Keratinocyte (primary cell): ENCODE results near the gene GRM4. TPM values are rescaled to one million over a fixed set of nuclear protein-coding genes. Genes with fewer than 3 reads are reported as not detected.

Experiments used
- DNase-seq: peaks from one replicate; pipeline ENCODE4 v3.0.0-alpha.2; 2011; ENCODE audit warnings: low read depth, missing footprints, low spot score
- FAIRE-seq: peaks from 2 replicates; lab custom pipeline; 2011; peaks lifted over from hg19 to GRCh38; lab: Jason Lieb, UNC
- H2AFZ ChIP-seq: 2 replicates; pipeline ENCODE4 v1.6.0; 2012; ENCODE audit warnings: low read length, control low read depth, inconsistent platforms; ENCODE audit not compliant: control insufficient read depth
- H3K27ac ChIP-seq: 2 replicates; pipeline ENCODE4 v1.5.1; 2011; ENCODE audit warnings: low read length; ENCODE audit not compliant: control insufficient read depth, insufficient read depth
- H3K27me3 ChIP-seq: 3 replicates; pipeline ENCODE4 v1.6.0; 2011; ENCODE audit warnings: low read length; ENCODE audit not compliant: control insufficient read depth, insufficient read depth; ENCODE audit errors: extremely low read depth
- H3K36me3 ChIP-seq, 2 experiments: 2 replicates in 1 of 2; 3 replicates in 1 of 2; pipeline ENCODE4 v1.5.1; 2011; ENCODE audit warnings: low read length in 2 of 2, mild to moderate bottlenecking in 1 of 2; ENCODE audit not compliant: control insufficient read depth in 2 of 2, insufficient read depth in 2 of 2; ENCODE audit errors: extremely low read depth in 1 of 2
- H3K4me1 ChIP-seq: 3 replicates; pipeline ENCODE4 v1.5.1; 2011; ENCODE audit warnings: low read length; ENCODE audit not compliant: control insufficient read depth, insufficient read depth; ENCODE audit errors: extremely low read depth
- H3K4me2 ChIP-seq: 3 replicates; pipeline ENCODE4 v1.6.0; 2011; ENCODE audit warnings: low read depth, low read length; ENCODE audit not compliant: control insufficient read depth, insufficient read depth; ENCODE audit errors: extremely low read depth
- H3K4me3 ChIP-seq, 3 experiments: fragments of 200-600 bp in 1 of 3; sonication (generic) in 1 of 3; 2 replicates in 2 of 3; 3 replicates in 1 of 3; pipeline ENCODE4 v1.5.1; 2011 to 2016; ENCODE audit warnings: low read length in 3 of 3, mild to moderate bottlenecking in 3 of 3, control low read depth in 2 of 3, inconsistent platforms in 1 of 3, low read depth in 1 of 3, mixed read lengths in 1 of 3, mixed run types in 1 of 3, moderate library complexity in 1 of 3; ENCODE audit not compliant: control insufficient read depth in 2 of 3, insufficient read depth in 2 of 3; ENCODE audit errors: extremely low read depth in 1 of 3
- H3K79me2 ChIP-seq: 2 replicates; pipeline ENCODE4 v1.6.0; 2012; ENCODE audit warnings: low read length; ENCODE audit not compliant: control insufficient read depth, insufficient read depth
- H3K9ac ChIP-seq: 3 replicates; pipeline ENCODE4 v1.6.0; 2011; ENCODE audit warnings: low read length; ENCODE audit not compliant: control insufficient read depth, insufficient read depth; ENCODE audit errors: extremely low read depth
- H3K9me1 ChIP-seq: 3 replicates; pipeline ENCODE4 v1.6.0; 2011; ENCODE audit warnings: low read length; ENCODE audit not compliant: control insufficient read depth, insufficient read depth; ENCODE audit errors: extremely low read depth
- H3K9me3 ChIP-seq: 2 replicates; pipeline ENCODE4 v1.5.1; 2012; ENCODE audit warnings: low read depth, low read length; ENCODE audit not compliant: control insufficient read depth
- H4K20me1 ChIP-seq: 3 replicates; pipeline ENCODE4 v1.6.0; 2011; ENCODE audit warnings: low read length; ENCODE audit not compliant: control insufficient read depth, insufficient read depth; ENCODE audit errors: extremely low read depth
- EZH2 ChIP-seq: IDR thresholded peaks from one replicate; pipeline ENCODE4 v1.6.1; 2012; ENCODE audit warnings: inconsistent platforms, mild to moderate bottlenecking, low read length, moderate library complexity
- dilution Hi-C: fragments of 300-500 bp; cut with MboI; formaldehyde crosslinking; loops from one replicate; pipeline ENCODE4 v1.7.0; 2020; ENCODE audit warnings: low sequenced_read_pairs; ENCODE audit not compliant: extremely low pct_ligation_motif_present
- polyA plus RNA-seq, 5 experiments: library from polyadenylated mRNA; depleted of rRNA in 3 of 5; stranded (reverse) in 3 of 5; stranded (forward) in 1 of 5; unstranded in 1 of 5; fragments of >200 nt; gene quantifications; 1 replicate in 1 of 5; 2 replicates in 3 of 5; 3 replicates in 1 of 5; pipeline versions ENCODE4 v1.2.1 to v1.2.3, GENCODE V29; 2011 to 2012; ENCODE audit warnings: missing spikeins in 2 of 5, low read depth in 1 of 5, low replicate concordance in 1 of 5
- TF ChIP-seq, protein P1 (sequence below), 3 experiments: IDR thresholded peaks in 1 of 3; conservative IDR thresholded peaks in 1 of 3; optimal IDR thresholded peaks in 1 of 3; 2 replicates in 2 of 3; 3 replicates in 1 of 3; pipeline versions ENCODE3 to v1.5.1; 2011; ENCODE audit warnings: low read length in 3 of 3, mild to moderate bottlenecking in 3 of 3, moderate library complexity in 2 of 3, control low read depth in 1 of 3, inconsistent platforms in 1 of 3; ENCODE audit not compliant: insufficient read depth in 2 of 3; ENCODE audit errors: extremely low read depth in 1 of 3

The GRM4 gene
- polyA plus RNA-seq, 1 donor (not counting 4 experiments of a cell fraction or from before 2014, with no cell fraction given) = not detected

DNA sequence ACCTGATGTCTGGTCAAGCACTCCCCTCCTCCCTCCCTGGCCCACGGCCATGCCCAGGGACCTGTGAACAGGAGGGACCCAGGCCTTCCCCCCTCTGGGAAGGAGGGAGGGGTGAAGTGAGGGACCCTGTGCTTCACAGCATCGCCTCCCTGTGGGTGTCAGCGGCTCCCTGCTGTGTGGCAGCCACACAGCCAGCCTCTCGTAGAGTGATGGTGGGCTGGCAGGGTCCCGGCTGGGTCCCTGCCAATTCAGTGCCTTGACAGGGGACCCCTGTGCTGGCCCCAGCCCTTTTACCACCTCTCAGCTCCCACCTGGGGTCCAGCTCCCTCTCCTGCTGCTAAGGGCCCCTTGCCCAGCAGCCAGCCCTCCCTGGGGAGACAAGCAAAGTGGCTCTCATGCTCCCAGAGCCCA lies 31.3 kb upstream of the GRM4 start:
- Histone ChIP-seq H3K36me3 (no peaks in the 10 kb centered on the region), H3K79me2 (no peaks in the 10 kb centered on the region), H3K27ac (no peak overlapping the region), H3K4me2 (no peak overlapping the region), H3K4me1 (peaks cover 16% of the 10 kb centered on the region), H4K20me1 (no peaks in the 10 kb centered on the region), H3K4me3 (no peak overlapping the region), H2AFZ (no peak overlapping the region), H3K27me3 (no peaks in the 10 kb centered on the region), H3K9ac (no peak overlapping the region), H3K9me3 (no peaks in the 10 kb centered on the region), H3K9me1 (no peaks in the 10 kb centered on the region)
- dilution Hi-C loops = no loop called here
- DNase-seq (no peak), FAIRE-seq (no peak)
- TF ChIP-seq EZH2 = no peak
- TF ChIP-seq, protein P1, sequence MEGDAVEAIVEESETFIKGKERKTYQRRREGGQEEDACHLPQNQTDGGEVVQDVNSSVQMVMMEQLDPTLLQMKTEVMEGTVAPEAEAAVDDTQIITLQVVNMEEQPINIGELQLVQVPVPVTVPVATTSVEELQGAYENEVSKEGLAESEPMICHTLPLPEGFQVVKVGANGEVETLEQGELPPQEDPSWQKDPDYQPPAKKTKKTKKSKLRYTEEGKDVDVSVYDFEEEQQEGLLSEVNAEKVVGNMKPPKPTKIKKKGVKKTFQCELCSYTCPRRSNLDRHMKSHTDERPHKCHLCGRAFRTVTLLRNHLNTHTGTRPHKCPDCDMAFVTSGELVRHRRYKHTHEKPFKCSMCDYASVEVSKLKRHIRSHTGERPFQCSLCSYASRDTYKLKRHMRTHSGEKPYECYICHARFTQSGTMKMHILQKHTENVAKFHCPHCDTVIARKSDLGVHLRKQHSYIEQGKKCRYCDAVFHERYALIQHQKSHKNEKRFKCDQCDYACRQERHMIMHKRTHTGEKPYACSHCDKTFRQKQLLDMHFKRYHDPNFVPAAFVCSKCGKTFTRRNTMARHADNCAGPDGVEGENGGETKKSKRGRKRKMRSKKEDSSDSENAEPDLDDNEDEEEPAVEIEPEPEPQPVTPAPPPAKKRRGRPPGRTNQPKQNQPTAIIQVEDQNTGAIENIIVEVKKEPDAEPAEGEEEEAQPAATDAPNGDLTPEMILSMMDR (optimal IDR thresholded peaks at IDR 0.05 in 1 of 3, IDR thresholded peaks at IDR 0.05 in 1 of 3, conservative IDR thresholded peaks at IDR 0.05 in 1 of 3; ENCODE audit: extremely low read depth in 1 of 3, insufficient read depth in 2 of 3, low read length in 3 of 3) = no peak

DNA sequence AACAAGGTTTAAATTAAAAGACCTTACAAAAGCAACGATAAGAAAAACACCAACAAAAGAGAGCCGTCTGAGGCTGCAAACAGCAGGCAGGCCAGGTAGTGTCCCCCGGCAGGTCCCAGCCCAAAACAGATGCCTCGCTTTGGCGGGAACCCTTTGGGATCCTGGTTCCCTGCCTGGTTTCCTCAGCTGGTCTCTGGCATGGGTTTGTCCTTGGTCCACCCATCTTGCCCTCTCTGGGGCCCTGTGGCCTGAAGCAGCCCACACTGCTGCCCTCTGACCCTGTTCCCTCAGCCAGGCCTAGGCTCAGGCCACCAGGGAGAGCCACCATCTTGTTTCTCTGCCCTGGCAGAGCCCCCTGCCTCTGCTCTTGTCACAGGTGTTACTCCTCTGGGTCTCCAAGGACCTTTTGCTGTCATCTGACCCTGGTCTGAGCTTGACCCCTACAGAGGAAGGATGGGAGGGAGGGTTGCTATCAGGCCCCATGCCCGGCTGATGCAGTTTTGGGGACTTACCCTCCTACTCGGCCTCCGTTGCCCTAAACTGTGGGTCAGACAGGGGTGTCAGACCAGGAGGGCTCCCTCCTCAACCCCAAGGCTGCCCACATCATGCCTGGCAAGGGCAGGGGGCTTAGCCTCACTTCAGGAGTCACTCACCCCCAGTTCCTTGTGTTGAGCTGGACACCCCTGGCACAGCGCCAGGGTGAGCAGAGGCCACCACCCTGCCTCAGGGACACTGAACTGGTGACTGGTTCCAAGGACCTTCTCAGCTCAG lies 30.6 kb upstream of the GRM4 start:
- DNase-seq = no peak
- Histone ChIP-seq H4K20me1 (no peaks in the 10 kb centered on the region), H3K27me3 (no peaks in the 10 kb centered on the region), H3K4me2 (no peak overlapping the region), H3K79me2 (no peaks in the 10 kb centered on the region), H3K4me1 (peaks cover 16% of the 10 kb centered on the region), H3K9me1 (no peaks in the 10 kb centered on the region), H2AFZ (no peak overlapping the region), H3K4me3 (no peak overlapping the region), H3K9me3 (no peaks in the 10 kb centered on the region), H3K36me3 (no peaks in the 10 kb centered on the region), H3K27ac (no peak overlapping the region), H3K9ac (no peak overlapping the region)
- FAIRE-seq = no peak
- no peak for TF ChIP-seq EZH2
- TF ChIP-seq, protein P1 (optimal IDR thresholded peaks at IDR 0.05 in 1 of 3, IDR thresholded peaks at IDR 0.05 in 1 of 3, conservative IDR thresholded peaks at IDR 0.05 in 1 of 3; ENCODE audit: extremely low read depth in 1 of 3, insufficient read depth in 2 of 3, low read length in 3 of 3) = no peak
- dilution Hi-C loops = no loop called here
